ENCODE measurements around the gene COX6A2.
A peak's percentile ranks its signal among the peaks of the same experiment; 100 is the strongest.

COX6A2 gene

DNA sequence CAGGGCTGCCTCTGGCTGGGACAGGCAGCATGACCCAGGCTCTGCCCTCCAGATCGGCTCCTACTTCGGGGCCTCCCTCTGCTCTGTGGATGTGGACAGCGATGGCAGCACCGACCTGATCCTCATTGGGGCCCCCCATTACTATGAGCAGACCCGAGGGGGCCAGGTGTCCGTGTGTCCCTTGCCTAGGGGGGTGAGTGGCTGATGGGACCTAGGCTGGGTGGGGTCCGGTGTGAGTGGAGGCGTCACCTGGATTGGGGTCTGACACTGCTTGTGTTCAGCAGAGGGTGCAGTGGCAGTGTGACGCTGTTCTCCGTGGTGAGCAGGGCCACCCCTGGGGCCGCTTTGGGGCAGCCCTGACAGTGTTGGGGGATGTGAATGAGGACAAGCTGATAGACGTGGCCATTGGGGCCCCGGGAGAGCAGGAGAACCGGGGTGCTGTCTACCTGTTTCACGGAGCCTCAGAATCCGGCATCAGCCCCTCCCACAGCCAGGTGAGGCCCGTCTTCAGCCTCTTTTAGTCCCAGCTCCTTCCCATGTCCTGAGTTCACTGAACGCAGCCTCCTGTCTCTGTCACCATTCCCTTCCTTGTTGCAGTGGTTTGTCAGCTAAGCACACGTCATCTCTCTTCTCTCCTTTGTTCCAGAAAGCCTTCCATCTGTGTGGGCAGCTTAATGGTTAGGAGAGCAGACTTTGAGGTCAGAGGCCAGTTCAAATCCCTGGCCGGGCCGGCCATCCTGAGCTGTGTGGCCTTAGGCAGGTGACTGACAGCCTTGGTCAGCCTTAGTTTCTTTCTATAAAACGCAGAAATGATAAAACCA, 16.9 kb downstream of the COX6A2 start:
- ATAC-seq, result peak; percentile 52
- H3K4me1 Mint-ChIP-seq, result peaks cover 8% of the 10 kb centered on the region
- DNase-seq, result no peak
- H3K4me3 Mint-ChIP-seq, result no peak overlapping the region
- peaks cover 24% of the 10 kb centered on the region for H3K27me3 Mint-ChIP-seq
- H3K9me3 Mint-ChIP-seq, result no peaks in the 10 kb centered on the region
- no peak overlapping the region for H3K27ac Mint-ChIP-seq

- H3K27ac Mint-ChIP-seq, result no peak overlapping the region
- no peaks in the 10 kb centered on the region for H3K9me3 Mint-ChIP-seq
- no peak for ATAC-seq
- H3K27me3 Mint-ChIP-seq, result peaks cover 16% of the 10 kb centered on the region
- peaks cover 8% of the 10 kb centered on the region for H3K4me1 Mint-ChIP-seq
- no peak for DNase-seq
- no peak overlapping the region for H3K4me3 Mint-ChIP-seq
Observed at GRCh38 chr16:31410082-31410481, 18.1 kb downstream of the COX6A2 start.

GRCh38 chr16:31409433-31409832, 18.7 kb downstream of the COX6A2 start:
- ATAC-seq (no peak), DNase-seq (no peak)
- peaks cover 2% of the 10 kb centered on the region for H3K4me1 Mint-ChIP-seq
- peaks cover 16% of the 10 kb centered on the region for H3K27me3 Mint-ChIP-seq
- no peaks in the 10 kb centered on the region for H3K9me3 Mint-ChIP-seq
- H3K4me3 Mint-ChIP-seq, result no peak overlapping the region
- peak overlapping the region in 1 of 2 donors; percentile 59 for H3K27ac Mint-ChIP-seq

DNA sequence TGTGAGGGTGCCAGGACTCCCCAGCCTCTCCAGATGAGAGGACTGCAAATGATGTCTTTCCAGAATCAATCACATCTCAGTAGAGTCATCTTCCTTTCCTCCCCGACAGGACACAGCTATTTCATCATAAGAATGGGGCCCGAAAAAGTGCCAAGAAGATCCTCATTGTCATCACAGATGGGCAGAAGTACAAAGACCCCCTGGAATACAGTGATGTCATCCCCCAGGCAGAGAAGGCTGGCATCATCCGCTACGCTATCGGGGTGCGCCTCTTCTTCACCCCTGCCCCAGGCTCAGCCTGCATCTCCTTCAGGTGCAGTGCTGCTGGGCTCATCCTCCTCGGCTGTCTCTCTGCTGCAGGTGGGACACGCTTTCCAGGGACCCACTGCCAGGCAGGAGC, 20.8 kb downstream of the COX6A2 start:
- DNase-seq (no peak), ATAC-seq (no peak)
- Mint-ChIP-seq H3K27ac (no peak overlapping the region), H3K4me3 (no peak overlapping the region), H3K9me3 (no peaks in the 10 kb centered on the region), H3K27me3 (peaks cover 9% of the 10 kb centered on the region), H3K4me1 (no peaks in the 10 kb centered on the region)

- peak overlapping the region in 1 of 2 donors; percentile 72 for H3K27ac Mint-ChIP-seq
- ATAC-seq, result no peak
- H3K27me3 Mint-ChIP-seq, result peaks cover 9% of the 10 kb centered on the region
- DNase-seq, result no peak
- H3K4me3 Mint-ChIP-seq, result no peak overlapping the region
- H3K9me3 Mint-ChIP-seq, result peaks cover 7% of the 10 kb centered on the region in 2 donors
- H3K4me1 Mint-ChIP-seq, result peaks cover 14% of the 10 kb centered on the region
Observed at GRCh38 chr16:31404353-31405064, 23.7 kb downstream of the COX6A2 start.

GRCh38 chr16:31403590-31404352, 24.4 kb downstream of the COX6A2 start:
- Mint-ChIP-seq H3K4me1 (peaks cover 19% of the 10 kb centered on the region), H3K27ac (no peak overlapping the region)

GRCh38 chr16:31402687-31403086, 25.5 kb downstream of the COX6A2 start:
- peaks cover 11 to 16% of the 10 kb centered on the region in 2 donors for H3K9me3 Mint-ChIP-seq
- no peak for ATAC-seq
- H3K27me3 Mint-ChIP-seq, result no peaks in the 10 kb centered on the region
- H3K27ac Mint-ChIP-seq, result no peak overlapping the region
- DNase-seq, result no peak
- no peak overlapping the region for H3K4me3 Mint-ChIP-seq
- peaks cover 19% of the 10 kb centered on the region for H3K4me1 Mint-ChIP-seq

More at GRCh38 chr16:31403590-31404352, 24.4 kb downstream of the COX6A2 start:
- H3K4me3 Mint-ChIP-seq, result no peak overlapping the region
- ATAC-seq (no peak), DNase-seq (no peak)
- peaks cover 11 to 15% of the 10 kb centered on the region in 2 donors for H3K9me3 Mint-ChIP-seq
- peaks cover 7% of the 10 kb centered on the region for H3K27me3 Mint-ChIP-seq

DNA sequence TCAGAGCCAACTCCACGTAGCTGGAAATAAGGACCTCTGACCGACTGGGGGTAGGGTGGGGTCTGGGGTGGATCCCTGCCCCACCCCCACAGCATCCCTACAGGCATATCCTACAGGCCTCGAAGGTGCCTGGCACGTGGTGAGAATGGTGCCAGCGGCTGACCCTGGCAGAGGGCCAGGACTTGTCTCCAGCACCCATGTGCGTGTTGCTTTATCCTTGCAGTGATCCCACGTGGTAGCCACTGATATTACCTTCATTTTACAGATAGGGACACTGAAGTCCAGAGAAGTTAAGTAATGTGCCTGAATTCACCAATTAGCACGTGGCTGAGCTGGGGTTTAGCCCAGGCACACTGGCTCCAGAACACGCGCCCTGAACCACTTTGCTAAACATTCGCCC, 26.7 kb downstream of the COX6A2 start:
- Mint-ChIP-seq H3K4me3 (no peak overlapping the region), H3K27me3 (no peaks in the 10 kb centered on the region), H3K4me1 (peaks cover 19% of the 10 kb centered on the region), H3K9me3 (peaks cover 11 to 16% of the 10 kb centered on the region in 2 donors), H3K27ac (no peak overlapping the region)
- no peak for ATAC-seq
- DNase-seq, result no peak

DNA sequence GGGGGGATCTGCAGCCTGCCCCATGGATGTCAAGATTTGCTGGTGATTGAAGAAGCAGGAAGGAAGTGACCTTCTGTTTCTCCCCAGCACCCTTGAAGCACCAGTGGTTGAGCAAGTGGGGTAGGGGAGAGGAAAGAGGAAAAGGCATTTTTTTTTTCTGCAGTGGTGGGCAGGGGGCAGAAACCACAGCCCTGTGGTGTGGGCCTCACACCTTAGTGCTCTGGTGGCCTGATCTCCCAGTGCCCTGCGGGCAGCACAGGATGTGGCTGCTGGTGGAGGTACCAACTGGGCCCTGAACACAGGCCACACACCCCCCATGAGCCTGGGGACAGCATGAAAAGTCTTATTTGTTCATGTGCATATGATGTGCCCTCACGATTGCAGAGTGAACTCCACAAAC, 28.0 kb downstream of the COX6A2 start:
- ATAC-seq (peak; percentile 87), DNase-seq (peak in 1 of 2 donors; percentile 55)
- no peak overlapping the region for H3K27ac Mint-ChIP-seq
- H3K4me1 Mint-ChIP-seq, result peaks cover 19% of the 10 kb centered on the region
- no peak overlapping the region for H3K4me3 Mint-ChIP-seq
- peaks cover 5% of the 10 kb centered on the region for H3K27me3 Mint-ChIP-seq
- H3K9me3 Mint-ChIP-seq, result peaks cover 11 to 16% of the 10 kb centered on the region in 2 donors

DNA sequence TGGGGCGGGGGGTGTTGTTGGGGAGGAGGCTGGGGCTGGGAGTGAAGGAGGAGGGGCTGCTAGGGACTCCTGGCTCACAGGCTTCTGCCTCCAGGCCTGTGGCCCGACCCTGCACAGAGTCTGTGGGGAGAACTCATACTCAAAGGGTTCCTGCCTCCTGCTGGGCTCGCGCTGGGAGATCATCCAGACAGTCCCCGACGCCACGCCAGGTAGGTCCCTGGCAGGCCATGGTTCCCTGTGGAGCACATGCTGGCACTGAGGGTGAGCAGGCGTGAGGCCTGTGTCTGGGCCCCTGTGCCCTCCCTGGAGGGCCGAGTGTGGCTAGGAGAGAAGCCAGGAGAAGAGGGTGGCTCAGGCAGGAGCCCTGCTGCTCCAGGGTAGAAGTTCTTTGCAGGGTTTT, 30.5 kb downstream of the COX6A2 start:
- ATAC-seq (no peak), DNase-seq (no peak)
- Mint-ChIP-seq H3K27ac (no peak overlapping the region), H3K9me3 (peaks cover 11 to 16% of the 10 kb centered on the region in 2 donors), H3K4me1 (peaks cover 24% of the 10 kb centered on the region), H3K27me3 (peaks cover 14% of the 10 kb centered on the region), H3K4me3 (no peak overlapping the region)

GRCh38 chr16:31397096-31397660, 31.0 kb downstream of the COX6A2 start:
- Mint-ChIP-seq H3K27ac (no peak overlapping the region), H3K27me3 (peaks cover 16% of the 10 kb centered on the region), H3K4me1 (peaks cover 25% of the 10 kb centered on the region), H3K4me3 (no peak overlapping the region), H3K9me3 (peaks cover 11 to 16% of the 10 kb centered on the region in 2 donors)
- ATAC-seq, result no peak
- no peak for DNase-seq

GRCh38 chr16:31395647-31396046, 32.5 kb downstream of the COX6A2 start:
- peaks cover 11 to 16% of the 10 kb centered on the region in 2 donors for H3K9me3 Mint-ChIP-seq
- no peak overlapping the region for H3K4me3 Mint-ChIP-seq
- no peak for ATAC-seq
- H3K4me1 Mint-ChIP-seq, result peaks cover 20% of the 10 kb centered on the region
- H3K27me3 Mint-ChIP-seq, result peaks cover 16% of the 10 kb centered on the region
- no peak for DNase-seq
- H3K27ac Mint-ChIP-seq, result no peak overlapping the region

GRCh38 chr16:31393056-31393455, 35.1 kb downstream of the COX6A2 start, which contains the start of gene ITGAD:
Gene ITGAD (plus strand): TSS chr16:31393335. CDS start chr16:31393361, 26 bp downstream.
- no peak for ATAC-seq
- Mint-ChIP-seq H3K27ac (no peak within 1 kb of the TSS), H3K9me3 (no peaks in the 10 kb centered on the region)

DNA sequence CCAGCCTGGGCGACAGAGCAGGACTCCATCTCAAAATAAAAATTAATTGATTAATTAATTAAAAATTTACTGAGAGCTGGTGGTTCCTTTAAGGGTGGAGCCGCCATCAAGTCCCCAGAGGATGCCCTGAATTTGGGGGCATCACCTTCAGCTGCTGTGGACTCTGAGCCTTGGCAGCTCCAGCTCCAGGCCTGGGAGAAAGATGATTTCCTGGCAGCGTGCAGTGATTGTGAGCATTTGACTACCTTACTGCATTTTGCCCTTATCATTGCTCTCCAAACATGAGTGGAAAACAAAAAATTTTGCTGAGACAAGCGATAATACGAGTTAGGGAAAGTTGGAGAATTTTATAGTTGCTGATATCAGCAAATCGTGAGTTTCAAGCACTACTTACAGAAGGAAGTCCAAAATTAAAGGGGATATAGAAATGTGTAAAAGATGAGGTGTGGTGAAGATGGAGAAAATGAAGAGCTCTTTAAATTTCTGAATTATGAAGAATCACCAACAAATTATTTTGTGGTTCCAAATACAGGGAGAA, 37.6 kb downstream of the COX6A2 start:
- peaks cover 22% of the 10 kb centered on the region for H3K27me3 Mint-ChIP-seq
- H3K27ac Mint-ChIP-seq, result no peak overlapping the region
- peaks cover 22% of the 10 kb centered on the region for H3K4me1 Mint-ChIP-seq
- no peaks in the 10 kb centered on the region for H3K9me3 Mint-ChIP-seq
- DNase-seq (no peak), ATAC-seq (no peak)
- H3K4me3 Mint-ChIP-seq, result no peak overlapping the region

More at GRCh38 chr16:31393056-31393455, 35.1 kb downstream of the COX6A2 start, which contains the start of gene ITGAD:
- peaks cover 6% of the 10 kb centered on the region for H3K4me1 Mint-ChIP-seq
- no peak within 1 kb of the TSS for H3K4me3 Mint-ChIP-seq
- H3K27me3 Mint-ChIP-seq, result peaks cover 23% of the 10 kb centered on the region
- no peak for DNase-seq

- DNase-seq (no peak), ATAC-seq (no peak)
- Mint-ChIP-seq H3K27ac (no peak overlapping the region), H3K4me3 (no peak overlapping the region), H3K4me1 (peaks cover 31% of the 10 kb centered on the region), H3K27me3 (peaks cover 15% of the 10 kb centered on the region), H3K9me3 (no peaks in the 10 kb centered on the region)
Observed at GRCh38 chr16:31388535-31388934, 39.6 kb downstream of the COX6A2 start.
